ENCODE measurements around the gene SLC7A7.

Gene SLC7A7

GRCh38 chr14:22723815-22724214 is 91.4 kb downstream of the SLC7A7 start:
- H3K27ac ChIP-seq, result no peak overlapping the region
- TF ChIP-seq CTCF (conservative IDR thresholded peaks at IDR 0.05), result no peak

Measured in VCaP (cell line).